Measurements from ENCODE around the gene MPG.

DNA sequence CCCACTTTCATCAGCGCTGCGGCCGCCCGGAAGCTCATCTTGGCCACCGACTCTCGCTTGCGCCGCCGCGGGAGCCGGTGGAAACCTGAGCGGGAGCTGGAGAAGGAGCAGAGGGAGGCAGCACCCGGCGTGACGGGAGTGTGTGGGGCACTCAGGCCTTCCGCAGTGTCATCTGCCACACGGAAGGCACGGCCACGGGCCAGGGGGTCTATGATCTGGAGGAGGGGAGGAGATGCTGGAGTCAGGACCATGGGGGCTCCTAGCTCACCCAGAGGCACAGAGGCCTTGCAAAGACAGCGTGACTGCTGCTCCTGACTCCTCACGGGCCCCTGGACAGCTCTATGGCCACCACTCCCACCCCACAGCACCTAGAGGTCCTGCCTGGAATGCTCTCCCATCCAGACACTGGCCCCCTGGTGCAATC is 15.0 kb upstream of the MPG start:
- TF ChIP-seq, protein P1, sequence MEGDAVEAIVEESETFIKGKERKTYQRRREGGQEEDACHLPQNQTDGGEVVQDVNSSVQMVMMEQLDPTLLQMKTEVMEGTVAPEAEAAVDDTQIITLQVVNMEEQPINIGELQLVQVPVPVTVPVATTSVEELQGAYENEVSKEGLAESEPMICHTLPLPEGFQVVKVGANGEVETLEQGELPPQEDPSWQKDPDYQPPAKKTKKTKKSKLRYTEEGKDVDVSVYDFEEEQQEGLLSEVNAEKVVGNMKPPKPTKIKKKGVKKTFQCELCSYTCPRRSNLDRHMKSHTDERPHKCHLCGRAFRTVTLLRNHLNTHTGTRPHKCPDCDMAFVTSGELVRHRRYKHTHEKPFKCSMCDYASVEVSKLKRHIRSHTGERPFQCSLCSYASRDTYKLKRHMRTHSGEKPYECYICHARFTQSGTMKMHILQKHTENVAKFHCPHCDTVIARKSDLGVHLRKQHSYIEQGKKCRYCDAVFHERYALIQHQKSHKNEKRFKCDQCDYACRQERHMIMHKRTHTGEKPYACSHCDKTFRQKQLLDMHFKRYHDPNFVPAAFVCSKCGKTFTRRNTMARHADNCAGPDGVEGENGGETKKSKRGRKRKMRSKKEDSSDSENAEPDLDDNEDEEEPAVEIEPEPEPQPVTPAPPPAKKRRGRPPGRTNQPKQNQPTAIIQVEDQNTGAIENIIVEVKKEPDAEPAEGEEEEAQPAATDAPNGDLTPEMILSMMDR (conservative IDR thresholded peaks at IDR 0.05) = no peak
- TF ChIP-seq ZFX (IDR thresholded peaks at IDR 0.05) = no peak
